ENCODE results near the gene PIEZO1.

PIEZO1 gene

GRCh38 chr16:88769617-88770460 lies 15.2 kb downstream of the PIEZO1 start:
- peak overlapping the region; percentile 98 for H3K27ac ChIP-seq

GRCh38 chr16:88768071-88768783 lies 16.8 kb downstream of the PIEZO1 start:
- peak overlapping the region; percentile 98 for H3K27ac ChIP-seq
- TF ChIP-seq ZFX (IDR thresholded peaks at IDR 0.05) (no peak), CTCF (conservative IDR thresholded peaks at IDR 0.05) (no peak)

More at GRCh38 chr16:88769617-88770460, 15.2 kb downstream of the PIEZO1 start:
- TF ChIP-seq ZFX (IDR thresholded peaks at IDR 0.05) (no peak), CTCF (conservative IDR thresholded peaks at IDR 0.05) (no peak)

GRCh38 chr16:88767546-88768070 lies 17.4 kb downstream of the PIEZO1 start:
- TF ChIP-seq CTCF (conservative IDR thresholded peaks at IDR 0.05) (no peak), ZFX (IDR thresholded peaks at IDR 0.05) (no peak)
- H3K27ac ChIP-seq: peak overlapping the region; percentile 98

GRCh38 chr16:88766975-88767374 lies 18.0 kb downstream of the PIEZO1 start:
- H3K27ac ChIP-seq: peak overlapping the region; percentile 98

GRCh38 chr16:88764913-88765349 lies 20.1 kb downstream of the PIEZO1 start:
- peak overlapping the region; percentile 98 for H3K27ac ChIP-seq
- TF ChIP-seq CTCF (conservative IDR thresholded peaks at IDR 0.05): no peak
- no peak for TF ChIP-seq ZFX (IDR thresholded peaks at IDR 0.05)

More at GRCh38 chr16:88766975-88767374, 18.0 kb downstream of the PIEZO1 start:
- TF ChIP-seq CTCF (conservative IDR thresholded peaks at IDR 0.05): no peak
- TF ChIP-seq ZFX (IDR thresholded peaks at IDR 0.05): no peak

- H3K27ac ChIP-seq: peak overlapping the region; percentile 98
Observed at GRCh38 chr16:88764080-88764479, 20.9 kb downstream of the PIEZO1 start.

More at GRCh38 chr16:88764080-88764479, 20.9 kb downstream of the PIEZO1 start:
- TF ChIP-seq CTCF (conservative IDR thresholded peaks at IDR 0.05) (no peak), ZFX (IDR thresholded peaks at IDR 0.05) (no peak)

All from C4-2B (cell line).